K562 (cell line): Measurements from ENCODE around the gene TNFRSF6B.

Experiments
- BMI1 ChIP-seq: fragments of 150-350 bp; IDR thresholded peaks from 2 replicates; pipeline ENCODE4 v1.6.1; 2014; ENCODE audit warnings: low read length
- CBFA2T3 ChIP-seq: fragments of 450-650 bp; IDR thresholded peaks from 2 replicates; pipeline ENCODE4 v1.6.1; 2017
- CBX2 ChIP-seq: fragments of 200-600 bp; sonication (generic); IDR thresholded peaks from one replicate; pipeline ENCODE4 v1.6.1; 2012; ENCODE audit warnings: mild to moderate bottlenecking, low read length, inconsistent platforms; ENCODE audit not compliant: insufficient read depth, poor library complexity, severe bottlenecking
- CREB1 ChIP-seq, 2 experiments: sonication (generic) in 1 of 2; formaldehyde crosslinking in 1 of 2; IDR thresholded peaks; 2 replicates each; pipeline versions ENCODE4 v1.6.1 to v1.8.0; 2012 to 2022; ENCODE audit warnings: inconsistent platforms in 1 of 2, mild to moderate bottlenecking in 1 of 2, missing genetic modification reagents in 1 of 2, moderate library complexity in 1 of 2
- CTCF ChIP-seq, 3 experiments: IDR thresholded peaks in 2 of 3; conservative IDR thresholded peaks in 1 of 3; 2 replicates each; pipeline ENCODE4 v1.5.1; 2011 to 2012; ENCODE audit warnings: low read length in 3 of 3, mild to moderate bottlenecking in 3 of 3, control low read depth in 2 of 3, improper control_type of control experiment in 1 of 3, inconsistent platforms in 1 of 3, low read depth in 1 of 3, mixed read lengths in 1 of 3, moderate library complexity in 1 of 3; ENCODE audit not compliant: insufficient read depth in 2 of 3
- NCOA4 ChIP-seq: fragments of 450-650 bp; IDR thresholded peaks from 2 replicates; pipeline ENCODE4 v1.6.1; 2018; ENCODE audit warnings: mild to moderate bottlenecking; ENCODE audit not compliant: partially characterized antibody
- SREBF2 ChIP-seq: sonication (generic); formaldehyde crosslinking; IDR thresholded peaks from 2 replicates; pipeline ENCODE4 v1.4.0; 2020; ENCODE audit warnings: mild to moderate bottlenecking, missing genetic modification reagents
- TF ChIP-seq, protein P1 (sequence below): sonication (generic); formaldehyde crosslinking; IDR thresholded peaks from 2 replicates; pipeline ENCODE4 v1.8.1; 2023; ENCODE audit warnings: mild to moderate bottlenecking, missing genetic modification reagents

DNA sequence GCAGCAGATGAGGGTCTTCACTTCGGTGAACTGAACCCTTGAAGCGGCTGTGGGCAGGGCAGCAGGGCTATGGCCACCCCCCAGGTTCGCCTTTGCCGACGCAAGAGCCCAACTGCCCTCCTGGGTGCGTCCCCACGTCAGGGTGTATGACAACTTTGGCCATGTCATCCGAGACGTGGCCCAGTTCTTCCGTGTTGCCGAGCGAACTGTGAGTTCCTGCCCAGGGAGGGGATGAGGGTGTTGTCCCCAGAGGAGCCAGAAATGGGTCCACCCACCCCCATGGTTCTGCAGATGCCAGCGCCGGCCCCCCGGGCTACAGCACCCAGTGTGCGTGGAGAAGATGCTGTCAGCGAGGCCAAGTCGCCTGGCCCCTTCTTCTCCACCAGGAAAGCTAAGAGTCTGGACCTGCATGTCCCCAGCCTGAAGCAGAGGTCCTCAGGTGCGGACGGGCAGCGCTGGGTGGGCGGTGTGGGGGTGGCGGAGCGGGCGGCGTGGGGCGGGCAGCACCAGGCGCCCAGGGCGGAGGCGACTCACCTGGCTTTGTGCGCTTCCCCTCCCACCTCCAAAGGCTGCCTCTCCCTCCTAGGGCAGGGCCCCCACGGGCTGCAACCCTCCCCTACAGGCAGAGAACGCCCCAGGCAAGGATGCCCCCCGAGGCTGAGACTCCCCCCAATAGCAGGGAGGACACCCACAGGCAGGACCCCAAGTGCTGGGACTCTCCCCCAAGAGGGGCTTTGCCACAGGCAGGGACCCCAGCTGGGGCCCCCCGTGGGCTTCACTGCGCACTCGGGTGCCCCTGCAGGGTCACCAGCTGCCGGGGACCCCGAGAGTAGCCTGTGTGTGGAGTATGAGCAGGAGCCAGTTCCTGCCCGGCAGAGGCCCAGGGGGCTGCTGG is 6.2 kb upstream of the TNFRSF6B start:
- TF ChIP-seq CREB1 (IDR thresholded peaks at IDR 0.05): no peak
- no peak for TF ChIP-seq CREB1 (CRISPR knock-in tag; IDR thresholded peaks at IDR 0.05)
- no peak for TF ChIP-seq CTCF (IDR thresholded peaks at IDR 0.05 in 2 of 3, conservative IDR thresholded peaks at IDR 0.05 in 1 of 3; ENCODE audit: insufficient read depth in 2 of 3, low read depth in 1 of 3, low read length in 3 of 3)
- TF ChIP-seq NCOA4: no peak
- no peak for TF ChIP-seq CBX2
- TF ChIP-seq, protein P1, sequence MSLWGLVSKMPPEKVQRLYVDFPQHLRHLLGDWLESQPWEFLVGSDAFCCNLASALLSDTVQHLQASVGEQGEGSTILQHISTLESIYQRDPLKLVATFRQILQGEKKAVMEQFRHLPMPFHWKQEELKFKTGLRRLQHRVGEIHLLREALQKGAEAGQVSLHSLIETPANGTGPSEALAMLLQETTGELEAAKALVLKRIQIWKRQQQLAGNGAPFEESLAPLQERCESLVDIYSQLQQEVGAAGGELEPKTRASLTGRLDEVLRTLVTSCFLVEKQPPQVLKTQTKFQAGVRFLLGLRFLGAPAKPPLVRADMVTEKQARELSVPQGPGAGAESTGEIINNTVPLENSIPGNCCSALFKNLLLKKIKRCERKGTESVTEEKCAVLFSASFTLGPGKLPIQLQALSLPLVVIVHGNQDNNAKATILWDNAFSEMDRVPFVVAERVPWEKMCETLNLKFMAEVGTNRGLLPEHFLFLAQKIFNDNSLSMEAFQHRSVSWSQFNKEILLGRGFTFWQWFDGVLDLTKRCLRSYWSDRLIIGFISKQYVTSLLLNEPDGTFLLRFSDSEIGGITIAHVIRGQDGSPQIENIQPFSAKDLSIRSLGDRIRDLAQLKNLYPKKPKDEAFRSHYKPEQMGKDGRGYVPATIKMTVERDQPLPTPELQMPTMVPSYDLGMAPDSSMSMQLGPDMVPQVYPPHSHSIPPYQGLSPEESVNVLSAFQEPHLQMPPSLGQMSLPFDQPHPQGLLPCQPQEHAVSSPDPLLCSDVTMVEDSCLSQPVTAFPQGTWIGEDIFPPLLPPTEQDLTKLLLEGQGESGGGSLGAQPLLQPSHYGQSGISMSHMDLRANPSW (CRISPR knock-in tag): no peak
- no peak for TF ChIP-seq CBFA2T3
- no peak for TF ChIP-seq SREBF2 (CRISPR knock-in tag)
- no peak for TF ChIP-seq BMI1
